PFSK-1 (cell line): ENCODE data around the gene PREX1.

ENCODE experiments used
- FOXP2 ChIP-seq: optimal IDR thresholded peaks from 2 replicates; pipeline ENCODE3; 2011; ENCODE audit warnings: borderline replicate concordance, control low read depth, inconsistent platforms; ENCODE audit not compliant: insufficient read depth; ENCODE audit errors: extremely low read length, extremely low read depth
- POLR2AphosphoS5 ChIP-seq: IDR thresholded peaks from 2 replicates; pipeline ENCODE4 v1.6.1; 2012; ENCODE audit warnings: low read depth, mild to moderate bottlenecking, control low read depth, low read length, moderate library complexity
- REST ChIP-seq, 2 experiments: IDR thresholded peaks; 2 replicates each; pipeline versions ENCODE4 v1.6.1 to v1.8.0; 2011 to 2012; ENCODE audit warnings: low read depth in 2 of 2, low read length in 2 of 2, control low read depth in 1 of 2, inconsistent platforms in 1 of 2, mild to moderate bottlenecking in 1 of 2, moderate library complexity in 1 of 2; ENCODE audit not compliant: insufficient read depth in 1 of 2
- SIN3A ChIP-seq: IDR thresholded peaks from 2 replicates; pipeline ENCODE4 v1.6.1; 2012; ENCODE audit warnings: mild to moderate bottlenecking, low read length, moderate library complexity, borderline replicate concordance; ENCODE audit not compliant: insufficient read depth
- TAF1 ChIP-seq: IDR thresholded peaks from 2 replicates; pipeline ENCODE4 v1.6.1; 2012; ENCODE audit warnings: low read length, control low read depth, borderline replicate concordance; ENCODE audit not compliant: insufficient read depth

The PREX1 gene

GRCh38 chr20:48761023-48761785 is 66.6 kb downstream of the PREX1 start:
- no peak for TF ChIP-seq FOXP2
- no peak for TF ChIP-seq POLR2AphosphoS5
- TF ChIP-seq SIN3A: no peak
- no peak for TF ChIP-seq TAF1

DNA sequence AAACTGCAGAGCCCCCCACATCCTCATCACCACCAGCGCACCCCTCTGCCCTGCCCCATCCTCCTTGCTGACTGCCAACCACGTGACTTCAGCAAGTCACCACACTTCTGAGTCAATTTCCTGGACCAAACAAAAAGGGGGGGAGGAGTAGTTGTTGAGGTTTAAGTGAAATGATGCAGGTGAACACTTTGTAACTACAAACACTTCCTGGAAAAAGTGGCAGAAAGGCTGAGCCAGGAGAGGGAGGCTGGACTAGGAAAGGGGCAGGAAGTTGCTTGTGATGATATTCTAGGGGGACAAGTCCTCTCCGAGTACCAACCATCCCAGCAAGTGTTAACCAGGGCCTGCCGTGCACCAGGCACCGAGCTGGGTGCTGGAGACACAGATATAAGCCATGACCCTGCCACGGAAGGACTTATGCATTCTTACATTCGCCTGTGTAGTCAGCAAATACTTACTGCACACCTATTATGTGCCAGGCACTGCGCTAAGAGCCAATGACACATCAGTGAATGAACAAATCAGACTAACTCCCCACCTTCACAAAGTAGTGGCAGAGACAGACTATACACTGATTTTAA is 67.3 kb downstream of the PREX1 start:
- TF ChIP-seq SIN3A (no peak), FOXP2 (no peak), POLR2AphosphoS5 (no peak), TAF1 (no peak), REST (IDR thresholded peaks at IDR 0.05; ENCODE audit: insufficient read depth in 1 of 2, low read depth in 2 of 2, low read length in 2 of 2) (no peak)

DNA sequence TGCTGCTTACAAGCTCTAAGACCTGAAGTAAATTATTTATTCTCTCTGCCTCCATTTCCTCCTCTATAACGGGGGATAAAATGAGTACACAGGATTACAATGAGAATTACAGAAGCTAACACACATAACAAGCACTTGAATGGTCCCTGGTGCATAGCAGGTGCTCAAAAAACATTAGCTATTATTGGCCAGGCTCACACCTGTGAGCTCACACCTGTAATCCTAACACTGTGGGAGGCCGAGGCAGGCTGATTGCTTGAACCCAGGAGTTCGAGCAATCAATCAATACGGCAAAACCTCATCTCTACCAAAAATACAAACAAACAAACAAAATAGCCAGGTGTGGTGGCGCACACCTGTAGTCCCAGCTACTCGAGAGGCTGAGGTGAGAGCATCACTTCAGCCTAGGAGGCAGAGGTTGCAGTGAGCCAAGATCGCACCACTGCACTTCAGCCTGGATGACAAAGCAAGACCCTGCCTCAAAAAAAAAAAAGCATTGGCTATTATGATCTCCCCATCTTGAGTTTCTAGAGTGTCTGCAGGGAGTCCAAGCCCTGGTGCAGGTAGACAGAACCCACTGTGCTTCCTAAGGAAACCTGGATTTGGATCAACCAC is 68.1 kb downstream of the PREX1 start:
- TF ChIP-seq FOXP2 (no peak), TAF1 (no peak), REST (IDR thresholded peaks at IDR 0.05; ENCODE audit: insufficient read depth in 1 of 2, low read depth in 2 of 2, low read length in 2 of 2) (no peak), SIN3A (no peak), POLR2AphosphoS5 (no peak)

DNA sequence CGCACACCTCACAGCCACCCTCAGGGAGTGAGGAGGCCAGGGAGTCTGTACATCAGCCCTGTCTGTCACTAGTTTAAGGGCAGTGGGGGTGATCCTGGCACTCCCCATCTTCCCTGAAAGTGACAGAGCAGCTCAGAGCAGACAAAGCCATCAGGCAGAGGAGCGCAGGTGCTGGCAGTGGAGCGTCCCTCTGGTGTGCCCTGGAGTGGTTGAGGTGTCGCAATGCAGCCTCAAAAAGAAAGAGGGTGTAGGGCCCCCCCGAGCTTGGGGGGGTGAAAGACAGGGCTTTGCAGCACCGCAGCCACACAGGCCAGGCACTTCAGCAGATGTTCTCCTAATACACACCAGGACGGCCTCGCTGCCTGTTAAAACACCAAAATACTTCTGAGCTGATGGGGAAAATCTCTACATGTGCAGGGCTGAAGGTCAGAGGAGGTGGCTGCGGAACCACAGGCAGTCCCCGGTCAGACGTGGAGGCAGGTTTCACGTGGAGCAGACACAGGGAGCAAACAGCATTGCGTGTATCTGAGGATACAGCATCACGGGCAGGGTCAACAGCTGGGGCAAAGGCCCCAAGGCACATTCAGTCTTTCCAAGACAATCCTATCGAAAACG is 69.5 kb downstream of the PREX1 start:
- no peak for TF ChIP-seq FOXP2
- no peak for TF ChIP-seq REST (IDR thresholded peaks at IDR 0.05; ENCODE audit: insufficient read depth in 1 of 2, low read depth in 2 of 2, low read length in 2 of 2)
- TF ChIP-seq SIN3A: no peak
- no peak for TF ChIP-seq POLR2AphosphoS5
- no peak for TF ChIP-seq TAF1

DNA sequence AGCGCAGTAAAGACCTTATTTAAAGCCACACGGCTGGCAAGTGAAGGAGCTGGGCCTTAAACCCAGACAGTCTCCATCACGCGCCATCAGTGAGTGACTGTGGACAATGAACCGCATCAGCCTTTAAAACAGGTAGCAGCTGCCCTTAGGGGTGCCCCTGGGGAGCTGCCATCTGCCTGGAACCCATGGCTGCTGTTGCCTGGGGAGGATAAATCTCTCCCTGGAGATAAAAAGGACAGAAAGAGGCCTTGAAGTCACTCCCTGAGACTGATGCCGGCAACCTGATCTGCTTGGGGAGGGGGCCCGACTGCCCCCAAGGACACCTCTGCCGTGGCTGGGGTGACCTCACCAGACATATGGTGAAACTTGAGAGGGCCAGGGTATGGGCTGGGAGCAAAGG is 73.5 kb downstream of the PREX1 start:
- TF ChIP-seq POLR2AphosphoS5: no peak
- no peak for TF ChIP-seq REST (IDR thresholded peaks at IDR 0.05; ENCODE audit: insufficient read depth in 1 of 2, low read depth in 2 of 2, low read length in 2 of 2)
- no peak for TF ChIP-seq FOXP2
- no peak for TF ChIP-seq TAF1
- no peak for TF ChIP-seq SIN3A
